IPS DF 4.7 (cell line): Measurements from ENCODE around the gene RBM33.

Experiments
- DNase-seq: peaks from one replicate; pipeline ENCODE4 v3.0.0-alpha.2; 2013; ENCODE audit warnings: low spot score; ENCODE audit errors: extremely low read depth

RBM33 gene

GRCh38 chr7:155621418-155621980 is 23.0 kb upstream of the RBM33 start:
- no peak for DNase-seq

- no peak for DNase-seq
Observed at GRCh38 chr7:155624412-155624811, 20.0 kb upstream of the RBM33 start.

- no peak for DNase-seq
Observed at GRCh38 chr7:155625557-155625956, 18.9 kb upstream of the RBM33 start.

GRCh38 chr7:155629171-155629570 is 15.3 kb upstream of the RBM33 start:
- DNase-seq: no peak

GRCh38 chr7:155631155-155631554 is 13.3 kb upstream of the RBM33 start:
- DNase-seq: no peak

- DNase-seq: no peak
Observed at GRCh38 chr7:155635817-155636216, 8.6 kb upstream of the RBM33 start.

- no peak for DNase-seq
Observed at GRCh38 chr7:155637155-155637554, 7.3 kb upstream of the RBM33 start.

GRCh38 chr7:155638366-155638765 is 6.1 kb upstream of the RBM33 start:
- DNase-seq: no peak

- DNase-seq: no peak
Observed at GRCh38 chr7:155639958-155640520, 4.4 kb upstream of the RBM33 start.

- DNase-seq: no peak
Observed at GRCh38 chr7:155640629-155641028, 3.8 kb upstream of the RBM33 start.

GRCh38 chr7:155643804-155644177 is 670 bp upstream of the RBM33 start:
- DNase-seq: no peak

- DNase-seq: no peak
Observed at GRCh38 chr7:155644971-155645509, 579 bp downstream of the RBM33 start.

- DNase-seq: no peak
Observed at GRCh38 chr7:155645662-155646061, 1.2 kb downstream of the RBM33 start.

GRCh38 chr7:155646669-155647068 is 2.2 kb downstream of the RBM33 start:
- DNase-seq: no peak

- no peak for DNase-seq
Observed at GRCh38 chr7:155647302-155647701, 2.8 kb downstream of the RBM33 start.

GRCh38 chr7:155647734-155648133 is 3.3 kb downstream of the RBM33 start:
- no peak for DNase-seq

- no peak for DNase-seq
Observed at GRCh38 chr7:155648752-155649339, 4.4 kb downstream of the RBM33 start.

GRCh38 chr7:155649588-155649987 is 5.1 kb downstream of the RBM33 start:
- DNase-seq: no peak

GRCh38 chr7:155652156-155653114 is 8.0 kb downstream of the RBM33 start:
- no peak for DNase-seq

GRCh38 chr7:155653803-155654202 is 9.3 kb downstream of the RBM33 start:
- DNase-seq: no peak

GRCh38 chr7:155656891-155657290 is 12.4 kb downstream of the RBM33 start:
- no peak for DNase-seq
